Measurements from ENCODE around the gene ST6GALNAC4.
A peak's percentile ranks its signal among the peaks of the same experiment; 100 is the strongest.

ST6GALNAC4 gene

GRCh38 chr9:127895811-127896210 lies 21.0 kb downstream of the ST6GALNAC4 start:
- H3K27ac ChIP-seq: peak overlapping the region; percentile 84
- ChIA-PET POLR2A (ENCODE audit: low non-redundant PET) (no interaction called here), CTCF (no interaction called here)
- DNase-seq (ENCODE audit: low spot score): no peak
- no peak for TF ChIP-seq CTCF (conservative IDR thresholded peaks at IDR 0.05; ENCODE audit: low read depth)

- no peak overlapping the region for H3K27ac ChIP-seq
- no peak for DNase-seq (ENCODE audit: low spot score)
- ChIA-PET POLR2A (ENCODE audit: low non-redundant PET) (no interaction called here), CTCF (no interaction called here)
- TF ChIP-seq CTCF (conservative IDR thresholded peaks at IDR 0.05; ENCODE audit: low read depth): no peak
These were observed 23.4 kb downstream of the ST6GALNAC4 start for GRCh38 chr9:127893392-127893791.

GRCh38 chr9:127892831-127893230 lies 24.0 kb downstream of the ST6GALNAC4 start:
- TF ChIP-seq CTCF (conservative IDR thresholded peaks at IDR 0.05; ENCODE audit: low read depth): no peak
- no peak overlapping the region for H3K27ac ChIP-seq
- no peak for DNase-seq (ENCODE audit: low spot score)
- CTCF ChIA-PET: no interaction called here
- POLR2A ChIA-PET (ENCODE audit: low non-redundant PET): no interaction called here

GRCh38 chr9:127890053-127890452 lies 26.8 kb downstream of the ST6GALNAC4 start:
- peak overlapping the region; percentile 3 for H3K27ac ChIP-seq
- TF ChIP-seq CTCF (conservative IDR thresholded peaks at IDR 0.05; ENCODE audit: low read depth): no peak
- POLR2A ChIA-PET (ENCODE audit: low non-redundant PET): no interaction called here
- DNase-seq (ENCODE audit: low spot score): no peak
- CTCF ChIA-PET: interaction anchor here (1.7 kb wide), 1 partner anchor 20 kb away, joined by 11 read pairs; no protein-coding TSS in a partner anchor

- CTCF ChIA-PET: interaction anchor here (1.0 kb wide), 1 partner anchor 10 kb away, joined by 3 read pairs; no protein-coding TSS in a partner anchor
- H3K27ac ChIP-seq: peak overlapping the region; percentile 9
- no peak for TF ChIP-seq CTCF (conservative IDR thresholded peaks at IDR 0.05; ENCODE audit: low read depth)
- POLR2A ChIA-PET (ENCODE audit: low non-redundant PET): interaction anchor here (0.6 kb wide), 1 partner anchor 9 kb away, joined by 19 read pairs; no protein-coding TSS in a partner anchor
- no peak for DNase-seq (ENCODE audit: low spot score)
These were observed 29.0 kb downstream of the ST6GALNAC4 start for GRCh38 chr9:127887792-127888191.

- DNase-seq (ENCODE audit: low spot score): peak; percentile 68
- ChIA-PET POLR2A (ENCODE audit: low non-redundant PET) (no interaction called here), CTCF (interaction anchor here (0.6 kb wide), 1 partner anchor 360 kb away, joined by 5 read pairs; no protein-coding TSS in a partner anchor)
- no peak for TF ChIP-seq CTCF (conservative IDR thresholded peaks at IDR 0.05; ENCODE audit: low read depth)
- H3K27ac ChIP-seq: peak overlapping the region; percentile 48; the same call in 1 of the 2 replicates
These were observed 30.4 kb downstream of the ST6GALNAC4 start for GRCh38 chr9:127886401-127886972.

Data from RWPE1 (cell line).